Measurements from ENCODE around the gene C6orf136.

DNA sequence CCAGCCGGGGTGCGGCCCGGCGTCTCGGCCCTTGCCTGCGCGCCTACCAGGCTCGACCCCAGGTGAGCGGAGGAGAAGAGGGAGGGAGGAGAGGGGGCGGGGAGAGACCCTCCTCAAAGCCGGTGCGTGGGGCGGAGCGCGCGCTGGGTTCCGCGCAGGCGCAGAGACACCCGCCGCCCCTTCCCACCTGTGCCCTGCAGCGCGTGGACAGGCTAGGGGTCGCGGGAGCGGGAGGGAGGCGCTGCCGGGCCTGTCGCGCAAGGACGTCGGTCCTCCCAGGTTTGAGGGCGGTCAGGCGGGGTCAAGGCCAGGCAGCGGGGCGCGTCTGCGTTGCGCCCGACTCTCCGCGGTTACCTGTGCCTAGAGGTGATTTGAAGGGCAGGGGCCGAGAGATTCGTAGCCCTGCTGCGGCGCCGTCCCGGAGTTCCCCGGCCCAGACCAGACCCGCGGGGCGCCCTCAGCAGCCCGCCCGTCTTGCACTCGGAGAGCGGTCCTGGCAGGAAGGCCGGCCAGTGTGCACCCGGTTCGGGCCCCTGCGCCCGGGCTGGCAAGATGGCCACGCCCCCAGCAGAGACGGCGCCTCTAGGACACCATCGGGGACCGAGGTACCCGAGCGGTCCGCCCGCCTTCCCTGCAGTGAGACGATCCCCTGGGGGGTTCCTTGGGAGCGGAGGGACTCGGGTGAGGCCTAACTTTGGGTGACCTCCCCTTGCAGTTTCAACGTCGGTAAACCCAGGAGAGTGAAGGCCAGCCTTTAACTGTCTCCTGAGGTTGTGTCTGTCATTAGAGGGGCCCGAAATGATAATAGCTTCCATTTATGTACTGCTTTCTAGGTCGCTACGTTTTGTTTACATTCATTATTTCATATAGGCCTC is 546 bp downstream of the C6orf136 start:
- TF ChIP-seq, protein P1, sequence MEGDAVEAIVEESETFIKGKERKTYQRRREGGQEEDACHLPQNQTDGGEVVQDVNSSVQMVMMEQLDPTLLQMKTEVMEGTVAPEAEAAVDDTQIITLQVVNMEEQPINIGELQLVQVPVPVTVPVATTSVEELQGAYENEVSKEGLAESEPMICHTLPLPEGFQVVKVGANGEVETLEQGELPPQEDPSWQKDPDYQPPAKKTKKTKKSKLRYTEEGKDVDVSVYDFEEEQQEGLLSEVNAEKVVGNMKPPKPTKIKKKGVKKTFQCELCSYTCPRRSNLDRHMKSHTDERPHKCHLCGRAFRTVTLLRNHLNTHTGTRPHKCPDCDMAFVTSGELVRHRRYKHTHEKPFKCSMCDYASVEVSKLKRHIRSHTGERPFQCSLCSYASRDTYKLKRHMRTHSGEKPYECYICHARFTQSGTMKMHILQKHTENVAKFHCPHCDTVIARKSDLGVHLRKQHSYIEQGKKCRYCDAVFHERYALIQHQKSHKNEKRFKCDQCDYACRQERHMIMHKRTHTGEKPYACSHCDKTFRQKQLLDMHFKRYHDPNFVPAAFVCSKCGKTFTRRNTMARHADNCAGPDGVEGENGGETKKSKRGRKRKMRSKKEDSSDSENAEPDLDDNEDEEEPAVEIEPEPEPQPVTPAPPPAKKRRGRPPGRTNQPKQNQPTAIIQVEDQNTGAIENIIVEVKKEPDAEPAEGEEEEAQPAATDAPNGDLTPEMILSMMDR (IDR thresholded peaks at IDR 0.05; ENCODE audit: insufficient read depth, low read length, poor library complexity, severe bottlenecking), result no peak
- no peak for TF ChIP-seq EZH2phosphoT487 (conservative IDR thresholded peaks at IDR 0.05; ENCODE audit: low read length)
